GM20000 (cell line): Measurements from ENCODE around the gene MRPS18B.

Experiments
- DNase-seq: peaks from one replicate; pipeline ENCODE4 v3.0.0; 2012; ENCODE audit warnings: low spot score
- CTCF ChIP-seq: IDR thresholded peaks from 2 replicates; pipeline ENCODE4 v1.5.1; 2012; ENCODE audit warnings: mild to moderate bottlenecking, control low read depth; ENCODE audit errors: extremely low read depth, missing control alignments

The MRPS18B gene

GRCh38 chr6:30603961-30604360 is 13.7 kb upstream of the MRPS18B start:
- DNase-seq: no peak
- no peak for TF ChIP-seq CTCF

- DNase-seq: no peak
- no peak for TF ChIP-seq CTCF
These were observed 7.6 kb upstream of the MRPS18B start for GRCh38 chr6:30610065-30610464.

GRCh38 chr6:30611150-30611855 is 6.3 kb upstream of the MRPS18B start:
- TF ChIP-seq CTCF: no peak

GRCh38 chr6:30611856-30612194 is 5.8 kb upstream of the MRPS18B start:
- TF ChIP-seq CTCF: no peak
- DNase-seq: no peak

More at GRCh38 chr6:30611150-30611855, 6.3 kb upstream of the MRPS18B start:
- DNase-seq: no peak

- TF ChIP-seq CTCF: no peak
- DNase-seq: no peak
These were observed 5.4 kb upstream of the MRPS18B start for GRCh38 chr6:30612213-30612612.

- TF ChIP-seq CTCF: no peak
These were observed 4.9 kb upstream of the MRPS18B start for GRCh38 chr6:30612687-30613248.

GRCh38 chr6:30613251-30614043 is 4.2 kb upstream of the MRPS18B start:
- DNase-seq: no peak
- no peak for TF ChIP-seq CTCF

More at GRCh38 chr6:30612687-30613248, 4.9 kb upstream of the MRPS18B start:
- no peak for DNase-seq
